ENCODE measurements around the gene SMC1A.

DNA sequence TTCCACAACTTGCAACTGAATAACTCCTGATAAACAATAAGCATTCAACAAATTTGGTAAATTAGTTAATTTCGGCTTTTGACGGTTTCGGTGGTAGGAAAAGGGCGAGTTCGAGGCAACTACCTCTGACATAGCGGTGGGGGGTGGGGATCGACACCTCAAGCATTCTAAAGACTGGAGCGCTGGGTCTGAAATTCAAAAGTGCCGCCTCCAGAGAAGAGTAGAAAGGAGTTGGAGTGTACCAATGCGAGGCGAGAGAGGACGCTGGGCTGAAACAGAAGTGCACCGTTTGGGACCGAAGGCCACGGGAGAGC lies 725 bp downstream of the SMC1A start:
- TF ChIP-seq SP2 (IDR thresholded peaks at IDR 0.05; ENCODE audit: low read length) = no peak
- TF ChIP-seq POLR2A (IDR thresholded peaks at IDR 0.05; ENCODE audit: control extremely low read depth in 1 of 2, low read depth in 2 of 2, low read length in 2 of 2) = no peak
- no peak for TF ChIP-seq SIRT6 (IDR thresholded peaks at IDR 0.05; ENCODE audit: low read length)
